ENCODE measurements around the gene IL17B.
A peak's percentile ranks its signal among the peaks of the same experiment; 100 is the strongest.

The IL17B gene

DNA sequence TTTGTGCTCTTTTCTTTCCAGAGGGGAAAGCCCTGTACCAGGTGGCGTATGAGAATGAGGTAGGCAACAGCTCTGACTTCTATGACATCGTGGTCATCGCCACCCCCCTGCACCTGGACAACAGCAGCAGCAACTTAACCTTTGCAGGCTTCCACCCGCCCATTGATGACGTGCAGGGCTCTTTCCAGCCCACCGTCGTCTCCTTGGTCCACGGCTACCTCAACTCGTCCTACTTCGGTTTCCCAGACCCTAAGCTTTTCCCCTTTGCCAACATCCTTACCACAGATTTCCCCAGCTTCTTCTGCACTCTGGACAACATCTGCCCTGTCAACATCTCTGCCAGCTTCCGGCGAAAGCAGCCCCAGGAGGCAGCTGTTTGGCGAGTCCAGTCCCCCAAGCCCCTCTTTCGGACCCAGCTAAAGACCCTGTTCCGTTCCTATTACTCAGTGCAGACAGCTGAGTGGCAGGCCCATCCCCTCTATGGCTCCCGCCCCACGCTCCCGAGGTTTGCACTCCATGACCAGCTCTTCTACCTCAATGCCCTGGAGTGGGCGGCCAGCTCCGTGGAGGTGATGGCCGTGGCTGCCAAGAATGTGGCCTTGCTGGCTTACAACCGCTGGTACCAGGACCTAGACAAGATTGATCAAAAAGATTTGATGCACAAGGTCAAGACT is 11.0 kb downstream of the IL17B start:
- Histone ChIP-seq H3K36me3 (ENCODE audit: low read depth) (no peaks in the 10 kb centered on the region), H3K9me3 (ENCODE audit: severe bottlenecking) (no peaks in the 10 kb centered on the region), H3K4me1 (ENCODE audit: insufficient read depth, poor library complexity, severe bottlenecking) (no peaks in the 10 kb centered on the region), H3K27ac (ENCODE audit: poor library complexity, severe bottlenecking) (no peak overlapping the region), H3K27me3 (ENCODE audit: insufficient read depth, poor library complexity, severe bottlenecking) (no peaks in the 10 kb centered on the region), H3K4me3 (ENCODE audit: severe bottlenecking) (no peak overlapping the region)
- no peak for TF ChIP-seq CTCF (IDR thresholded peaks at IDR 0.05; ENCODE audit: poor library complexity, severe bottlenecking)
- ATAC-seq (ENCODE audit: low read depth) (no peak), DNase-seq (ENCODE audit: low spot score) (peak; percentile 55)

GRCh38 chr5:149367249-149367971 is 11.7 kb downstream of the IL17B start:
- no peaks in the 10 kb centered on the region for H3K9me3 ChIP-seq (ENCODE audit: severe bottlenecking)
- H3K27ac ChIP-seq (ENCODE audit: poor library complexity, severe bottlenecking): no peak overlapping the region
- H3K4me1 ChIP-seq (ENCODE audit: insufficient read depth, poor library complexity, severe bottlenecking): no peaks in the 10 kb centered on the region
- DNase-seq (ENCODE audit: low spot score) (peak; percentile 68), ATAC-seq (ENCODE audit: low read depth) (peak; percentile 72)
- peak; percentile 95 for TF ChIP-seq CTCF (IDR thresholded peaks at IDR 0.05; ENCODE audit: poor library complexity, severe bottlenecking)
- H3K36me3 ChIP-seq (ENCODE audit: low read depth): no peaks in the 10 kb centered on the region
- H3K27me3 ChIP-seq (ENCODE audit: insufficient read depth, poor library complexity, severe bottlenecking): no peaks in the 10 kb centered on the region
- no peak overlapping the region for H3K4me3 ChIP-seq (ENCODE audit: severe bottlenecking)

DNA sequence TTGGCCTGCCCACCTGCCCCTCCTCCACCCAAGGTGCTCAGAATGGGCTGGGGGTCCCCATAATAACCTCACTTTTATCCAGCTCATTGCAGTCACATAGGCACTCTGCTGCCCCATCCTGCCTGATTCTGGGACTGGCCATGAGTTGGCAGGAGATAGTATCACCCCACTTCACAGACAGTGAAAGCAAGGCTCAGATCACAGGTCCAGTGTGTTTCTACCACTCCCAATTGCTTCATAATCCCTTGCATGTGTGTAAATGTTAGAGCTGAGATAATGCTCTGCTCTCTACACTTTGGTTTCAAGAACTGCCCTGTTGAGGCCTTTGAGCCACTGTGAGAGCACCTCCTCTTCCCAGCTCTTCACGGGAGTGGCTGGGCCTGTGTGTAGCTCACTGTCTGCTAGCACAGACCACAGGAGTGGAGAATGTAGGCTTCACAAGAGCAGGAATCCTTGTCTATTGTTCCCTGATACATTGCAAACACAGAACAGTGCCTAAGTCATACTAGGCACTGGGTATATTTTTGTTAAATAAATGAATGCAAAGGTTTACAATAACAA is 12.8 kb downstream of the IL17B start:
- Histone ChIP-seq H3K9me3 (ENCODE audit: severe bottlenecking) (no peaks in the 10 kb centered on the region), H3K27ac (ENCODE audit: poor library complexity, severe bottlenecking) (no peak overlapping the region), H3K27me3 (ENCODE audit: insufficient read depth, poor library complexity, severe bottlenecking) (no peaks in the 10 kb centered on the region), H3K36me3 (ENCODE audit: low read depth) (no peaks in the 10 kb centered on the region), H3K4me3 (ENCODE audit: severe bottlenecking) (no peak overlapping the region), H3K4me1 (ENCODE audit: insufficient read depth, poor library complexity, severe bottlenecking) (no peaks in the 10 kb centered on the region)
- DNase-seq (ENCODE audit: low spot score): no peak
- no peak for ATAC-seq (ENCODE audit: low read depth)
- no peak for TF ChIP-seq CTCF (IDR thresholded peaks at IDR 0.05; ENCODE audit: poor library complexity, severe bottlenecking)

DNA sequence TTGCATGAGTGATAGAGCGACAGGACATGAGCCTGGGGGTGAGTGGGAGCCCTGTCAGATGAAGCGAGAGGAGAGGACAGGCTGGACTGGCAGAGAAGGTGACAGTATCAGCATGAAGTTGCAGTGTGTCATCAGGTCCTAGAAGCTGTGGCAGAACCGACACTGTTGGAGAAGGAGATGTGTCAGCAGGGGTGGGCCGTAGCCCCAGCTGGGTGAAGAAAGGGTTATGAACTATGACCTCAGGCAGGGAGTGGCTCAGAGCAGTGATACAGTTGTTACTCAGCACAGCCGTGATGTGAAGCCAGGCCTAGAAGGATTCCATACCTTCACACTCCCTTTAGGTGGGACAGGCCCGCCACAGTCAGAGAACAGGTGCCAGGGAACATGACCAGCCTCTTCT is 13.7 kb downstream of the IL17B start:
- no peaks in the 10 kb centered on the region for H3K27me3 ChIP-seq (ENCODE audit: insufficient read depth, poor library complexity, severe bottlenecking)

More for the DNA sequence above, 13.7 kb downstream of the IL17B start:
- DNase-seq (ENCODE audit: low spot score) (no peak), ATAC-seq (ENCODE audit: low read depth) (no peak)
- TF ChIP-seq CTCF (IDR thresholded peaks at IDR 0.05; ENCODE audit: poor library complexity, severe bottlenecking): no peak
- Histone ChIP-seq H3K4me1 (ENCODE audit: insufficient read depth, poor library complexity, severe bottlenecking) (no peaks in the 10 kb centered on the region), H3K36me3 (ENCODE audit: low read depth) (no peaks in the 10 kb centered on the region), H3K27ac (ENCODE audit: poor library complexity, severe bottlenecking) (no peak overlapping the region), H3K9me3 (ENCODE audit: severe bottlenecking) (no peaks in the 10 kb centered on the region), H3K4me3 (ENCODE audit: severe bottlenecking) (no peak overlapping the region)

Measured in RWPE2 (cell line).